Left hindlimb (tissue), 1 donor: ENCODE data around the gene TRIP11.

Experiments used
- DNase-seq: peaks from one replicate; pipeline ENCODE4 v3.0.0-alpha.2; 2018

TRIP11 gene

GRCh38 chr14:92009604-92010003 is 30.3 kb downstream of the TRIP11 start:
- DNase-seq = no peak

- no peak for DNase-seq
Observed at GRCh38 chr14:92005019-92005418, 34.8 kb downstream of the TRIP11 start.

GRCh38 chr14:92004062-92004461 is 35.8 kb downstream of the TRIP11 start:
- DNase-seq = no peak

- DNase-seq = no peak
Observed at GRCh38 chr14:91998667-91999570, 40.9 kb downstream of the TRIP11 start.

GRCh38 chr14:91997492-91997891 is 42.4 kb downstream of the TRIP11 start:
- DNase-seq = no peak

- DNase-seq = no peak
Observed at GRCh38 chr14:91996948-91997371, 42.9 kb downstream of the TRIP11 start.

GRCh38 chr14:91987192-91987591 is 52.7 kb downstream of the TRIP11 start:
- no peak for DNase-seq

- DNase-seq = no peak
Observed at GRCh38 chr14:91985521-91986255, 54.2 kb downstream of the TRIP11 start.

- DNase-seq = no peak
Observed at GRCh38 chr14:91985008-91985407, 54.9 kb downstream of the TRIP11 start.

GRCh38 chr14:91983588-91983987 is 56.3 kb downstream of the TRIP11 start:
- no peak for DNase-seq

GRCh38 chr14:91980157-91980556 is 59.7 kb downstream of the TRIP11 start:
- no peak for DNase-seq

- DNase-seq = no peak
Observed at GRCh38 chr14:91977884-91978283, 62.0 kb downstream of the TRIP11 start.

GRCh38 chr14:91975763-91976162 is 64.1 kb downstream of the TRIP11 start:
- DNase-seq = no peak

GRCh38 chr14:91971188-91971778 is 68.6 kb downstream of the TRIP11 start:
- DNase-seq = no peak

- DNase-seq = no peak
Observed at GRCh38 chr14:91968280-91968679, 71.6 kb downstream of the TRIP11 start.

- DNase-seq = no peak
Observed at GRCh38 chr14:91964724-91965123, 75.1 kb downstream of the TRIP11 start.

GRCh38 chr14:91964011-91964410 is 75.8 kb downstream of the TRIP11 start:
- no peak for DNase-seq

GRCh38 chr14:91963465-91963864 is 76.4 kb downstream of the TRIP11 start:
- DNase-seq = no peak

- DNase-seq = no peak
Observed at GRCh38 chr14:91961297-91962220, 78.3 kb downstream of the TRIP11 start.

GRCh38 chr14:91957876-91958313 is 82.0 kb downstream of the TRIP11 start:
- DNase-seq = no peak

GRCh38 chr14:91956616-91957015 is 83.2 kb downstream of the TRIP11 start:
- DNase-seq = no peak

GRCh38 chr14:91955168-91955567 is 84.7 kb downstream of the TRIP11 start:
- DNase-seq = no peak
